Inflammatory macrophage treated with lipopolysaccharide for 1 hour (primary cell): ENCODE results near the gene TMEM253.

Experiments used
- DNase-seq, 2 donors: peaks; one replicate each; pipeline ENCODE4 v3.0.0-alpha.2; 2020 to 2022

TMEM253 gene

DNA sequence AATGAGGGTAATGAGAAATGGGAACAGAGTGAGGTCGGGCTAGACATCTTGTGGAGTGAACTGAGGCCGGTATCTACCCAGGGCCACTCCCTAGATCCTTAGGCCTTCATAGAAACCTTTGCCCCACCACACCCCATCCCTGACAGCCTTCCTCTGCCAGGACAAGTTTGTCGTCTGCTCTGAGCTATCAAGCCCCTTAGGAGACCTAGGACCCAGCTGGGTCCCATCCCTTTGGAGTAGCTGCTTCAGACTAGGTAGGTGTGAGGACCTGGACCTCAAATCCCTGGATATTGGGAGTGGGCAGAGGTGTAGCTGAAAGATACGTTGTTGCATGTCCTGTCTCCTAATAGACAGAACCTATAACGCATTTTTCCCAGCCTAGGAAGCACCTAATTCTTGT is at the start of gene TMEM253:
TMEM253 (plus strand) TSS at position 136 of the 400 bp plus-strand sequence. CDS start 278 bp downstream, outside the sequence.
- no peak for DNase-seq

DNA sequence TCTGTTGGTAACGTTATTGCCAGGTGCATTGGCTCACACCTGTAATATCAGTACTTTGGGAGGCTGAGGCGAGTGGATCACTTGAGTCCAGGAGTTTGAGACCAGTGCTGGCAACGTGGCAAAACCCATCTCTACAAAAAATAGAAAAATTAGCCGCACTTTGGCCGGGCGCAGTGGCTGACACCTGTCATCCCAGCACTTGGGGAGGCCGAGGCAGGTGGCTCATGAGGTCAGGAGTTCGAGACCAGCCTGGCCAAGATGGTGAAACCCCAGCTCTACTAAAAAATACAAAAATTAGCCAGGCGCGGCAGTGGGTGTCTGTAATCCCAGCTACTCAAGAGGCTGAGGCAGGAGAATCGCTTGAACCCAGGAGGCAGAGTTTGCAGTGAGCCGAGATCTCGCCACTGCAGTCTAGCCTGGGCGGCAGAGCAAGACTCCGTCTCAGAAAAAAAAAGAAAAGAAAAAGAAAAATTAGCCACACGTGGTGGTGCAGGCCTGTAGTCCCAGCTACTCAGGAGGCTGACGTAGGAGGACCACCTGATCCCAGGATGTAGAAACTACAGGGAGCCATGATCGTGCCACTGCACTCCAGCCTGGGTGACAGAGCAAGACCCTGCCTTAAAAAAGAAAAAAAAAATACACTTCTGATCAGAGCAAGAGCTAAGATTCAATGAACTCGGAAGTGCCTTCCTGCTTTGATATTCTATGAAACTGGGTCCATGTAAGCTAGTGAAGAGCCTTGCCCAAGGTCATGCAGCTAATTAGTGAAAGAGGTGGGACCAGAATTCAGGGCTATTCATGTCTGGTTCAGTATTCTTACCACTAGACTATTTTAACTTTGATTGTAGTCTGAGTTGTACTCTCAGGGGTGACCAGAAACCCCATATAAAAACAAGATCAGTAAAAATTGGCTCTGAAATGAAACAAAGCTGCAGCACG is 47.4 kb upstream of the TMEM253 start:
- DNase-seq: no peak

DNA sequence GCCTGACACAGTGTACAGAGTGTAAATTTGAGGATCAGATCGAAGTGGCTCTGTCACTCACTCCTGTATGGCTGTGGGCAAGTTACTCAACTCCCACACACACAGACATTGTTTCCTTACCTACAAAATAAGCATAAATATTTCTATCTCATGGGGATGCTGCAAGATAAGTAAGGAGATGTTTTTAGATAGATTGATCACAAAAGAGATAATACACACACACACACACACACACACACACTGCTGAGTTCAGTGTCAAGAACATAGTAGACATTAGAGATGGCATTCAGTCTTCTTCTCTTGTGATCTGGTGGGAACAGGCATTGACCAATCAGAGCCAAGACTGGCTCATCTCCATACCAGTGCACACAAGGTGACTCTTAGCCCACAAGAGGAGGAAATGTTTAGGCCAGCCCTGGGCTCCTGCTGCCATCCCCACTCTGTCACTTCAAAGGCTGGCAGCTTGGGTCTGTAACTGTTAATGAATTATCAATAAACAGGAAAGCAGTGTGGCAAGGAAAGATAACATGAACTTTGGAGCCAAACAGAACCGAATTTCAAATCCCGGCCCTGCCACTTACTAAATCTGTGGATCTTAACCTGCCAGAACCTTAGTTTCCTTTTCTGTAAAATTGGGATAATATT is 46.6 kb upstream of the TMEM253 start:
- DNase-seq: no peak

DNA sequence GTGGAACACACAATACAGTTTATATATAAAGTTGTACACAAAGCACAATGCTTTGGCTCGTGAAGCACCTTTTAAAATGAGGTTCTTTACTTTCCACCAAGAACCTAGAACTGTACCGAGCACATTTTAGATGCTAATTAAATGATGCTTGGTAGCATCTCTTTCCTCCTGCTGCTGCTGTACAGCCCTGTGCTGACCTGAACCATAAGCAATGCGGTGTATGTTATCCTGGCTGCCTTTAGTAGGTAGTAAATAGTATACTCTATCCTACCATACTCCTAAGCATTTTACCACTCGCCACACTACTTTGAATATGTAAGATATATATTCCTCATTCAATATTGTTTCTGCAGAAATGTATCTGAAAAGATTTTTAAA is 46.1 kb upstream of the TMEM253 start:
- no peak for DNase-seq

GRCh38 chr14:21055432-21056117 is 45.3 kb upstream of the TMEM253 start:
- DNase-seq: no peak

GRCh38 chr14:21056520-21057163 is 44.2 kb upstream of the TMEM253 start:
- no peak for DNase-seq

DNA sequence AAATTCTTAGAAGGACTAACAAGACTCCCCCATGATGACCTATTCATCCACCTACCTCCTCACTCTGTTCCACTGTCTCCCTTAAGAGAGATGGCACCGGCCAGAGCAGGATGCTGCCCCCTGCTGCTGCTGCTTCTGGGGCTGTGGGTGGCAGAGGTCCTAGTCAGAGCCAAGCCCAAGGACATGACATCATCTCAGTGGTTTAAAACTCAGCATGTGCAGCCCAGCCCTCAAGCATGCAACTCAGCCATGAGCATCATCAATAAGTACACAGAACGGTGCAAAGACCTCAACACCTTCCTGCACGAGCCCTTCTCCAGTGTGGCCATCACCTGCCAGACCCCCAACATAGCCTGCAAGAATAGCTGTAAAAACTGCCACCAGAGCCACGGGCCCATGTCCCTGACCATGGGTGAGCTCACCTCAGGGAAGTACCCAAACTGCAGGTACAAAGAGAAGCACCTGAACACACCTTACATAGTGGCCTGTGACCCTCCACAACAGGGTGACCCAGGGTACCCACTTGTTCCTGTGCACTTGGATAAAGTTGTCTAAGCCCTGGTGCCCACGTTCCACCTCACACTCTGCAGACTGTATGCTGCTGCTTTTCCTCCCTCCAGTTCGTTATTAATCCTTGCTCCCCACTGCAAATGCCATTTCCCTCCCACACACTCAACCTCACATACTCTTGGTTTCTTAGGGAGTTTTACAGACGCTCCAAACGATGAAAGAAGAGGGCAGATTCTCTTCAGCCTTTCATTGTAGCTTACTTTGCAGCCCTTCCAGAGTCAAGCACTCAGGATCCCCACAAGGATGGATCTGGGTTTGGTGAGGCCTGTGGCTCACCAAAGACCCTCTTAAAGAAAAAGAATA is 42.8 kb upstream of the TMEM253 start, which contains the start of gene RNASE8:
RNASE8 (plus strand) TSS at position 20 of the 873 bp plus-strand sequence; CDS start at position 91, 71 bp downstream.
- DNase-seq: no peak

GRCh38 chr14:21058903-21059302 is 42.0 kb upstream of the TMEM253 start:
- DNase-seq: no peak

DNA sequence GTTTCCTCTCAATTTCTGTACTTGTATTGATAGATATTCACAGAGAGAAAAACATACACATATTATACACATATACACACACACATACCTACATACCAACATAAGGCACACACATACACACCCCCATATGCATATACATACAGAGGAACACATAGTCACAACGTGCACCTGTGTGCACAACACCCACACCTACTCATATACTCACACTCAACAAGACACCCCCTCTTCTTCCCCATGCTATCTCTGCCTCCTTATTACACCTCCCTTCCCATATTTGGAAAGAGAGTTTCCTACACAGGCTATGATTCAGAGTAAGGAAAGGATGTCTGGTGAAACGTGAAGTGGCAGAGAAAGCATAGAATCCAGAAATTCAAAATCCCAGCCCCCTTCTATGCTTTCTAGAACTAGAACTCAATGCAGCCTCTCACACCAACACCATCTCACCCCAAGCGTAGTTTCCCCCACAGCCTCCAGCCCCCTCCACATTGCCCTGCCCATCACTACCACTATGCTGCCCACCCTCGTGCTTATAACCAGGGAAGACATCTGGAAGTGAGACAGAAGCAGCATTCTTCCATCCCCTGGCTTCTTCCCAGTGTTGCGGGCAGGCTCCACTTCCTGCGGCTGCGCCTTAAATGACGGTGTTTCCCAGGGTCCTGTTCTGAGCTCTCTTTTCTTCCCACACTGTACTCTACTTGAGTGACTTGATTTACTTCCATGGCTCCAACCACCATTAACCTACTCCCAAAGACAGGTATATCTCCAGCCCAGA is 40.8 kb upstream of the TMEM253 start:
- DNase-seq: no peak

DNA sequence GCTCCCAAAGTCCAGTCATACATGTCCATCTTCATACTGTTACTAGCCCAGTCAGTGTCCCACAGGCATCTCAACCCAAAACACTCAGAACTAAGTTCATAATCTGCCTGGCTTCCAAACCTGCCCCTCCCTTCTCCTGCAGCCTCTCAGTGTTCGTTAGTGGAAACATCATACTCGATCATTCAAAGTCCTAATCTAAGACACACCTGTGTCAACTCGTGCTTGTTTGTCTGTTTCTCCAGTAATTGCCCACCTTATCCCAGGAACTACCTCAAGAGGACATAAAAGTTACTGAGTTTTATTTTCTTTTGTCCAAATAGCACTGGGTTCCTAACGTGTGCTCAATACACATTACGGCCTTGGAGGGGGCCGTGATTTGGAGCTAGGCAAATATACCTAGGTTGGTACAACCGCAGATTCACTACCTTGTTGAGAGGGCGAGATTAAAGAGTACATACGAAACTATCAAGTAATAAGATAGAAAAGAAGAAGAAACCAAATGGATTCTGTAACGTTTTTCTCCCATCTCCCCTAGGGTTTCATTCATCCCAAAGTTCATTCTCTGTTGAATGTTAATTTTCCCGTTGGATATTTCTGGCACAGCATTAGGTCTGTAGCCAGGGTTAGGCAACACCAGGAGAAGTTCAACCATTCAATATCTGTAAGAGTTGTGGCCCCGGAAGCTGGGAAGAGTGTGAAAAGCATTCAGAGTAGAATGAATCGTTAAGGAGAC is 40.1 kb upstream of the TMEM253 start:
- DNase-seq: no peak

GRCh38 chr14:21061347-21061668 is 39.6 kb upstream of the TMEM253 start:
- no peak for DNase-seq

GRCh38 chr14:21063479-21063878 is 37.4 kb upstream of the TMEM253 start:
- no peak for DNase-seq

DNA sequence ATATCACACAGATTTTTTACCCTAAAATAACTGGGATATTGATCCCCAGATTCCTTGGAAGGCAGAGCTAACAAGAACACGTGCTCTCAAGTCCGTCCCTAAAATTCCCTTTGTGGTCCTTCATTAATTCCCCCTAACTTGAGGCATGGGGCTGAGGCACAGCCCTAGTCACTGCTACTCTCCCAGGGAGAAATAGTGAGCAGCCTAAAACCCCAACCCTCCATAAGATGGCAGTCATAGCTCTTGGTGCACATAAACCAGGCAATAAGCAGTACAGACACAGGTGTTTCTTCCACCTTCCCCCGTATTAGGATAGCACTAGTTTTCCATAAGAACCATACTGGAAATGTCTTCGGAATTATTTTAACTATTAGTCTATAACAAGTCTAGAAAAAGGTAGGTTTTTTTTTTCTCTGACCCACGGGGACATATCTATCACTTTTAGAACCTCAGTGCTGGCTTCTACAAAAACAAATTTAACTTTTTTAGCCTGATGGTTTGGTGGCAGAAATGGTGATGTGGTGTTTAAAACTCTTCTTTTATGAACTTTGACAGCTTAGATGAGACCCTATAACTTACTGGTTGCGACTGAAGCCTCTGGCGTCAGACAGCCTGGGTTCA is 33.9 kb upstream of the TMEM253 start:
- DNase-seq: no peak

- DNase-seq: peak; percentile 38 to 74
Measured at GRCh38 chr14:21068521-21069387, 32.1 kb upstream of the TMEM253 start.

DNA sequence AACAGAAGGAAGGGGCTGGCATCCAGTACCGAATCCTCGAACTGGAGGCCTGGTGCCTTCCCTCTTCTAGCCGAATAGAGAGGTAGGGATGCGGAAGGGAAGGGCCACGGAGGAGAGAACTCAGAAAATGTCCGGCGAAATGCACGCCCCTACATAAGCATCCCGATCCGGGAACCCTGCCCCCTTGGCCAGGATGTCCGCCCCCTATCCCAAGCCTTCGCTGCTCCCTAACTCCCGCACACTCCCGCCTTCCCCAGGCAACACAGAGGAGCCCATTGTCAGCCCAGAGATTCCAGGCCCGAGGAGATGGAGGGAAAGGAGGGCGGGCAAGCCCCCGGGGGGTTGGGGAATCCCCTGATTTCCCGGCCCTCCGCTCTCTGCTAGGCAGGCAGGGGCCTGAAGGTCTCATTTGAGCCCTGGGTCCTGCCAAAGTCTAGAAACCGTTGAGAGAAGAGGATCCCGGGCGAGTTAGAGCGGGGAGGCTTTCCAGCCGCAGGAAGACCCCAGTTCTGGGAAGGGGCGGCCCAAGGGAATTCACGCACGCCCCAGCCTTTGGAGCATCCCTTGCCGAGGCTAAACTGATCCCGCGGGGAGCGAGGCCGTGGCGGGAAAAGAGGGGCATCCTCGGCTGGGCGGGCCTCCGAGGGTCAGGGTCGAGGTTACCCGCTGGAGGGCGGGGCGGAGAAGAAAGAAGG is 31.3 kb upstream of the TMEM253 start:
- DNase-seq: no peak

GRCh38 chr14:21070083-21070609 is 30.7 kb upstream of the TMEM253 start, which contains the start of gene ARHGEF40:
ARHGEF40 (plus strand) TSS chr14:21070304; CDS start chr14:21070397, 93 bp downstream.
- DNase-seq: peak in 1 of 2 donors; percentile 20

- DNase-seq: peak in 1 of 2 donors; percentile 49
Measured at GRCh38 chr14:21070610-21071224, 30.1 kb upstream of the TMEM253 start.
